GM21526 (cell line): ENCODE results near the gene TSPEAR.
"Not testable (repeated sequence)": the region's sequence is repeated elsewhere in the genome, so short reads cannot be mapped to it uniquely, and the experiment has no call there.

Source experiments
- ATAC-seq: cut with Tn5 transposase; IDR thresholded peaks from one replicate; pipeline ENCODE4 v1.9.1; 2021; ENCODE audit warnings: moderate library complexity; ENCODE audit not compliant: unreplicated experiment, low FRiP score

TSPEAR gene

GRCh38 chr21:44703731-44704635, 7.4 kb downstream of the TSPEAR start:
- no peak for ATAC-seq

DNA sequence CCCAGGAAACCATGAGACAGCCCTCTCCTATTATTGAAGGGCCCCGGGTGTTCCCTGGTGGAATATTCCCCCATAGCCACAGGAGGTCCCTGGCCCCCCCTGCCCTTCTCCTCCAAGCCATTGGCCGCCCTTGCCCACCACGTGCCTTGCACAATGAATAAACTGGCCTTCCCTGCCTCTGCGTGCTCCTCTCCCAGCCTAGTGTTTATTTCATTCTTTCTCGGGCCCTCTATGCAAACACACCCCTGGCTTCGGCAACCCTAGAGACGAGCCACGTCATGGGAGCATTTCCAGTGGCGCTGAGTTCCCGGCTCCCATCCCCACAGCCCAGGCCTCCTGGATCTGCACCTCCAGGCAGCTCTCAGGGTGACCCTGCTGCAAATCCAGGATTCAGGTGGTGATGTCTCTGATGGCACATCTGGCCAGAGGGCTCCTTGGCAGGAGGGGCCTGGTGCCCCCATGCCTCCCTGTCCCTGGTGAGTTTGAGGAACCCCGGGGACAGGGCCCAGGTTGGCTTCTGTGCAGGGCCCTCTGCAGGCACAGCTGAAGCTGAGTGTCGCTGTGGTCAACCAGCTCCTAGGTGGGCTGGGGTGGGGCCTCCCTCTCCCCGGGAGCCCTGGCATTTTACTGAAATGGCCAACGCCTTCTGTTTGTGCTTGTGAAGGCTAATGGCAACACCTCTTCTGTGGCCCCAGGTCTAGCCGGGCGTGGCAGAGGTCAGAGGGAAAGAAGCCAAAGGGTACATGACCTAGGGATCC, 8.2 kb downstream of the TSPEAR start:
- ATAC-seq = no peak

- ATAC-seq = no peak
These were observed 9.0 kb downstream of the TSPEAR start for GRCh38 chr21:44702111-44702972.

DNA sequence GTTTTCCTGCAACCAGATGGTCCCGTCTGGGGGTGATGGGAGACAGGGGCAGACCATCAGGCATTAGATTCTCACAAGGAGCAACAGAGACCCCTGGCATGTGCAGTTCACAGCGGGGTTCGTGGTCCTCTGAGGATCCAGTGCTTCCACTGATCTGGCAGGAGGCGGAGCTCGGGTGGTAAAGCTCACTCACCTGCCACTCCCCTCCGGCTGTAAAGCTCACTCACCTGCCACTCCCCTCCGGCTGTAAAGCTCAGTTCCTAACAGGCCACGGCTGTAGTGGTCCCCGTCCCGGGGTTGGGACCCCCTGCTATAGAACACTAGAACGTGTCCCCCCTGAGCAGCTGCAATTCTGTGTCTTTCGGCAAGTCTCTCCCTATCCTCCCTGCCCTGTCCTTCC, 9.8 kb downstream of the TSPEAR start:
- no peak for ATAC-seq

GRCh38 chr21:44701023-44701400, 10.4 kb downstream of the TSPEAR start:
- ATAC-seq = no peak

GRCh38 chr21:44700101-44701022, 11.0 kb downstream of the TSPEAR start:
- ATAC-seq = no peak

DNA sequence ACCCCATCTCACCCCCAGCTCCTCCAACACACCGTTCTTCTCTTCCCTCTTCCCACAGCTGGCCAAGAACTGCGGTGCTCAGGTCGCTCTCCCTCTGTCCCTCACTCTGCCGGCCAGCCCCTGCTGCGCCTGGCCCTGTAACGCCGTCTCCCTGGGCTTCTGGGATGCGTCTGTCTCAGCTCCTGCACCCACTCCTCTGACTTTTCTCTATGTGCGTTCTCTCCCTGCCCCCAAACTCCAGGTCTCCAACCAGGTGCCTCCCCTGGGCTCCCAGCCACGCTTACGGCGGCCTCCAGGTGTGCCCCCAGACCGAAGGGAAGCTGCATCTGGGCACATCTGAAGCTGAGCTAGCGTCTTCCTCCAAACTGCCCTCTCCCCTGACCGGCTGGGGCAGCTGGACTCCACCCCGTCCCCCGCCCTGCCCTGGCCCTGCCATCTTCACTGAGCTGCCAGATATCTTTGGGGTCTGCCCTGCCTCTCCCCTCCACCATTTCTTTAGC, 11.8 kb downstream of the TSPEAR start:
- ATAC-seq = no peak

DNA sequence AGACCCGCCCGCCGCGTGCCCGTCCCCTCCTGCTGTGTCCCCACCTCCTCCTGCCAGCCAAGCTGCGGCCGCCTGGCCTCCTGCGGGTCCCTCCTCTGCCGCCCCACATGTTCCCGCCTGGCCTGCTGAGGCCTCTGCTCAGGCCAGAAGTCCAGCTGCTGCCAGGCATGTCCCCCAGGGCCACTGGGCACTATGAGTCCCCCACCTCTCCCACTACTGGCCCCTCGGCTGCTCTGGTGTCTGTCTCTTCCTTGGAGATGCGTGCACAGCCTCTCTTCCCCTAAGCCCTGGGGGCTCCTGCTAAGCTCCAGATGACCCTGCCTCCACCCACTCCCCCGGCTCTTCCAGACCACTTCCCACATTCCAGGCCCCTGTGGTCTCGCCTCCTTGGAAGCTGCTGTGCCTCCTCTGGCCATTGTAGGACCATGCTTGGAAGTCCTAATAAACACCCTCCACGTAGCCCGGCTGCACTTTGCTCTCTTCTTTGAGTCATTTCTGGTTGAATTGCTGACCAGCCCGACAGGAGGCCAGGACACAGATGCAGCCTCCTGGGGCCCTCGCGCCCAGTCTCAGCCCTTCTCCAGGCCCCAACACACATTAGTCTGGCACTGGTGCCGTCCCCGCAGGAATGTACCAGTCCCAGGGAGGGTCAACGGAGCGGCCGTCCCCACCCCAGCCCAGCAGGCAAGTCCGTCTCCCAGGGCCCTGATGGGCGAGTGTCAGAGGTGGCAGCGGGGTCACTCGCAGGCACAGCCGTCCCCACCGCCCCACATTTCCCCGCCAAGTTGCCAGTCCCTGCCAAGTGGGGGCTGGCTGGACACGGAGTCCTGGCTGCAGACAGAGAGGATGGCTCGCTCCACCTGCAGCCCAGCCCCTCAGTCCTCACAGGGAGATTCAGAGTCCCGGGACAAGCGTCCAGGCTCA, 13.3 kb downstream of the TSPEAR start:
- ATAC-seq = no peak

- not testable (repeated sequence) for ATAC-seq
These were observed 14.1 kb downstream of the TSPEAR start, which contains the start of gene KRTAP10-12 for GRCh38 chr21:44697172-44697810. Gene KRTAP10-12, plus strand, starts transcription at chr21:44697172. Its CDS starts 30 bp downstream, at chr21:44697202.

DNA sequence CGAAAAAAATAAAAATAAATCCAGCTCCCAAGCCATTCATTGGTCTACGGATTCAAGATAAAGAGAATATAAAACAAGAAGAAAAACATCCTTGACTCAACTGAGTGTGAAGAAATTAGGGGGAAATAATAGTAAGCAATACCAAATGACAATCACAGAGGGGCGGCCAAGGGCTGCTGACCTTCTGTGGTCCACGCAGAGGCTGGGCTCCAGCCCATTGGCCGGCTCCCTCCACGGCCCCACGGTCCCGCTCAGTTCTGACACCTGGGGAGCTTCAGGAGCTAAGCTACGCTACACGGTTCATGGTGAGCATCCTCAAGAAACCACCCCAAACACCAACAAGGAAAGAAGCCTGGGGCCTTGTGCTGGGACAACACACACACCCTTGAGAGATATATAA, 14.8 kb downstream of the TSPEAR start:
- ATAC-seq = no peak

- no peak for ATAC-seq
These were observed 15.7 kb downstream of the TSPEAR start for GRCh38 chr21:44695641-44696040.

- ATAC-seq = no peak
These were observed 16.2 kb downstream of the TSPEAR start for GRCh38 chr21:44695184-44695583.

- no peak for ATAC-seq
These were observed 16.6 kb downstream of the TSPEAR start for GRCh38 chr21:44694776-44695175.

GRCh38 chr21:44692798-44693512, 18.4 kb downstream of the TSPEAR start:
- ATAC-seq = no peak

- no peak for ATAC-seq
These were observed 19.7 kb downstream of the TSPEAR start for GRCh38 chr21:44691686-44692085.

DNA sequence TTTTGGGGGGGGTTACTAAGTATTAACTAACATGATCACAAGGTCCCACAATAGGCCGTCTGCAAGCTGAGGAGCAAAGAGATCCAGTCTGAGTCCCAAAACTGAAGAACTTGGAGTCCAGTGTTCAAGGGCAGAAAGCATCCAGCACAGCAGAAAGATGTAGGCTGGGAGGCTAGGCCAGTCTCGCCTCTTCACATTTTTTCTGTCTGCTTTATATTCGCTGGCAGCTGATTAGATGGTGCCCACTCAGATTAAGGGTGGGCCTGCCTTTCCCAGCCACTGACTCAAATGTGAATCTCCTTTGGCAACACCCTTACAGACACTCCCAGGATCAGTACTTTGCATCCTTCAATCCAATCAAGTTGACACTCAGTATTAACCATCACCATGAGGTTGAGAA, 21.6 kb downstream of the TSPEAR start:
- ATAC-seq = not testable (repeated sequence)

GRCh38 chr21:44687671-44688070, 23.7 kb downstream of the TSPEAR start:
- ATAC-seq = no peak
